Adrenal gland (tissue), 12 donors: ENCODE results near the gene FAM241B. TPM values are rescaled to one million over a fixed set of nuclear protein-coding genes. Genes with fewer than 3 reads are reported as not detected.

Source experiments
- DNase-seq, 7 donors: peaks; one replicate each; pipeline ENCODE4 v3.0.0-alpha.2; 2019 to 2020
- H3K27ac ChIP-seq, 5 donors: fragments of 200-600 bp; sonication (generic) in 4 of 5; 1 replicate in 3 of 5; 2 replicates in 2 of 5; pipeline versions ENCODE4 v1.5.1 to v1.8.0; 2016 to 2020; ENCODE audit warnings: mild to moderate bottlenecking in 1 of 5
- H3K27me3 ChIP-seq: fragments of 200-600 bp; 2 replicates; pipeline ENCODE4 v1.8.0; 2021
- H3K36me3 ChIP-seq, 2 donors: fragments of 200-600 bp; replicated peaks in 1 of 2; 1 replicate in 1 of 2; 2 replicates in 1 of 2; pipeline versions ENCODE4 v1.5.1 to v1.8.0; 2018 to 2022
- H3K4me1 ChIP-seq, 2 donors: fragments of 200-600 bp; replicated peaks in 1 of 2; 1 replicate in 1 of 2; 2 replicates in 1 of 2; pipeline versions ENCODE4 v1.5.1 to v1.8.0; 2018 to 2021
- H3K4me3 ChIP-seq, 4 donors: fragments of 200-600 bp; sonication (generic) in 3 of 4; one replicate each; pipeline ENCODE4 v1.5.1; 2016 to 2018
- H3K9me3 ChIP-seq, 3 donors: fragments of 200-600 bp; sonication (generic) in 1 of 3; replicated peaks in 1 of 3; 1 replicate in 2 of 3; 2 replicates in 1 of 3; pipeline versions ENCODE4 v1.5.1 to v1.8.0; 2016 to 2021
- POLR2A ChIP-seq, 2 donors: fragments of 450-650 bp; IDR thresholded peaks; one replicate each; pipeline ENCODE4 v1.6.1; 2017; ENCODE audit warnings: antibody characterized with exemption in 2 of 2, mild to moderate bottlenecking in 2 of 2, moderate library complexity in 1 of 2
- WGBS, 4 donors: extraction: QIAGEN DNeasy Blood & Tissue Kit in 2 of 4; methylation state at CpG; one replicate each; pipeline versions ENCODE4 v1.1.5 to v1.1.7; 2013 to 2017; 5-methylcytosine and 5-hydroxymethylcytosine counted together
- intact Hi-C, 2 donors: fragments of 100-400 bp; cut with DNase I; formaldehyde crosslinking; loops; one replicate each; pipeline versions ENCODE4 v1.14.1 to v1.15.0; 2022 to 2023
- polyA plus RNA-seq, 3 donors: library from polyadenylated mRNA; stranded (reverse); fragments of 200-250 nt in 2 of 3; fragments of 350-450 nt in 1 of 3; fragmentation: Illumina TruSeq in 1 of 3; extraction: RNeasy Lipid Tissue Mini Kit (QIAGEN cat#74804) in 1 of 3; gene quantifications; one replicate each; pipeline ENCODE4 v1.2.3, GENCODE V29; 2013 to 2014
- total RNA-seq, 9 donors: library from RNA; depleted of rRNA in 4 of 9; stranded (reverse); fragments of >200 nt in 4 of 9; fragments of 120-200 nt in 1 of 9; fragmentation: NEBNext Ultra II Directional in 1 of 9; extraction: Animal tissue kit (Norgen Biotek cat#: 25700) in 1 of 9; gene quantifications; one replicate each; pipeline versions ENCODE4 v1.1.0 to v1.2.4, GENCODE V29; 2013 to 2023
- TF ChIP-seq, protein P1 (sequence below), 6 experiments: fragments of 450-650 bp in 4 of 6; fragments of 200-600 bp in 2 of 6; sonication (generic) in 1 of 6; IDR thresholded peaks; 1 replicate in 5 of 6; 2 replicates in 1 of 6; pipeline versions ENCODE4 v1.5.1 to v1.8.0; 2016 to 2021; ENCODE audit warnings: antibody characterized with exemption in 6 of 6, mild to moderate bottlenecking in 2 of 6, moderate library complexity in 1 of 6
- donor health status: healthy with polysubstance abuse.
- donor health status: Bipolar disorder and iron deficiency.
- donor health status: DM: yes; HTN: yes; CAD: no.
- donor health status: DM: no; HTN: no; CAD: no.
- donor health status: DM: no; HTN: no; CAD: no.
- donor health status: DM: yes; HTN: yes; CAD: no.

FAM241B gene
- total and polyA plus RNA-seq, 12 donors, result 1.4 to 4.6 (median 3.0) TPM; not detected in 2

DNA sequence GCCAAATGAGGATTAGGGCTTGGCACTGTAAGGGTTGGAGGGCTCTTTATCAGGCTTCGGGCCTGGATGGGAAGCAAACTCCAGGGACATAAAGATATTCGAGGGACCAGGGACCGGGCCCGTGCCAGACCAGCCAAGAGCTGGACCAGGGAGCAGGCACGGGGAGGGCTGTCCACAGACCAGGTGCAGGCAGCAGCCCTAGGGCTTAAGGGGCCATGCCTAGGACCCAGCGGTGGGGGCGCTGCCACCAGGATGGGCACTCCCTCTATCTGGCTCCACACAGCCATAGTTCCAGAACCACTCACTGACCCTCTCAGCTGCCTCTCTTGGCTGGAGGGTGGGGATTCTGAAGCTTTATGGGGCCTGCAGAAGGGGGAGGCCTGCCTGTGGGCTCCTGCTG is 32.9 kb downstream of the FAM241B start:
- 83 to 100% (median 94%) methylated on average over 2 to 7 of the region's 7 CpGs for WGBS, 4 donors
- no peaks in the 10 kb centered on the region for H3K9me3 ChIP-seq
- no peaks in the 10 kb centered on the region for H3K4me1 ChIP-seq
- H3K36me3 ChIP-seq, result no peaks in the 10 kb centered on the region
- no peak overlapping the region for H3K27ac ChIP-seq
- H3K27me3 ChIP-seq, result no peaks in the 10 kb centered on the region
- TF ChIP-seq, protein P1, sequence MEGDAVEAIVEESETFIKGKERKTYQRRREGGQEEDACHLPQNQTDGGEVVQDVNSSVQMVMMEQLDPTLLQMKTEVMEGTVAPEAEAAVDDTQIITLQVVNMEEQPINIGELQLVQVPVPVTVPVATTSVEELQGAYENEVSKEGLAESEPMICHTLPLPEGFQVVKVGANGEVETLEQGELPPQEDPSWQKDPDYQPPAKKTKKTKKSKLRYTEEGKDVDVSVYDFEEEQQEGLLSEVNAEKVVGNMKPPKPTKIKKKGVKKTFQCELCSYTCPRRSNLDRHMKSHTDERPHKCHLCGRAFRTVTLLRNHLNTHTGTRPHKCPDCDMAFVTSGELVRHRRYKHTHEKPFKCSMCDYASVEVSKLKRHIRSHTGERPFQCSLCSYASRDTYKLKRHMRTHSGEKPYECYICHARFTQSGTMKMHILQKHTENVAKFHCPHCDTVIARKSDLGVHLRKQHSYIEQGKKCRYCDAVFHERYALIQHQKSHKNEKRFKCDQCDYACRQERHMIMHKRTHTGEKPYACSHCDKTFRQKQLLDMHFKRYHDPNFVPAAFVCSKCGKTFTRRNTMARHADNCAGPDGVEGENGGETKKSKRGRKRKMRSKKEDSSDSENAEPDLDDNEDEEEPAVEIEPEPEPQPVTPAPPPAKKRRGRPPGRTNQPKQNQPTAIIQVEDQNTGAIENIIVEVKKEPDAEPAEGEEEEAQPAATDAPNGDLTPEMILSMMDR (IDR thresholded peaks at IDR 0.05), result no peak
- TF ChIP-seq POLR2A (IDR thresholded peaks at IDR 0.05), result no peak
- no peak overlapping the region for H3K4me3 ChIP-seq
- intact Hi-C loops, result no loop called here
- no peak for DNase-seq

DNA sequence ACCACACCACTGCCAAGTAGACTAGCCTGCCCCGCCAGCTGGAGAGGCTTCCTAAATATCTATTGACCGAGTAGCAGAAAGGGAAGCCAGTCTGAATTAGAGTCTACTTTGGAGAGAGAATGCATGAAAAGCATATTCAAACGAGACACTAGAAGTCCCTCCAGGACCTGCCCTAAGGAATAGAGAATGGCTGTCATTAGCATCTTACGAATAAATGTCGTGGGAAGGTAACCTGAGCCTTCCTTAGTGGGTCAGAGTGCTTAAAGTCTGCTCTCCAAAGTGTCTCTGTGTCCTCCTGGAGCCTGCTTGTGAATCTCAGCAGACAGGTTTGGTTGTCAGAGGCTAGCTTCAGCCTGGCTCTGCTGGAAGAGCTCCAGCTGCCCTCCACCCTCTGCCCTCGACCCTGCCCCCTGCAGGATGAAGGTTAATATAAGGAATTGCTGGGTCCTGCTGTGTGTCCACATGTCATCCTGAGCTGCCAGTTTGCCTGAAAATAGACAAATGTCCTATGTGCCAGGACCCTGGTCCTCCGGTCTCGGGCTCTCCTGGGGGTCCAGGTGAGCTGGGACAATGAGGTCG is 33.4 kb downstream of the FAM241B start:
- Histone ChIP-seq H3K4me1 (no peaks in the 10 kb centered on the region), H3K27me3 (no peaks in the 10 kb centered on the region), H3K36me3 (no peaks in the 10 kb centered on the region), H3K9me3 (no peaks in the 10 kb centered on the region), H3K27ac (no peak overlapping the region), H3K4me3 (no peak overlapping the region)
- TF ChIP-seq, protein P1 (IDR thresholded peaks at IDR 0.05), result no peak
- TF ChIP-seq POLR2A (IDR thresholded peaks at IDR 0.05), result no peak
- no peak for DNase-seq
- intact Hi-C loops, result no loop called here
- 82 to 88% (median 85%) methylated on average over 6 to 9 of the region's 9 CpGs for WGBS, 4 donors

DNA sequence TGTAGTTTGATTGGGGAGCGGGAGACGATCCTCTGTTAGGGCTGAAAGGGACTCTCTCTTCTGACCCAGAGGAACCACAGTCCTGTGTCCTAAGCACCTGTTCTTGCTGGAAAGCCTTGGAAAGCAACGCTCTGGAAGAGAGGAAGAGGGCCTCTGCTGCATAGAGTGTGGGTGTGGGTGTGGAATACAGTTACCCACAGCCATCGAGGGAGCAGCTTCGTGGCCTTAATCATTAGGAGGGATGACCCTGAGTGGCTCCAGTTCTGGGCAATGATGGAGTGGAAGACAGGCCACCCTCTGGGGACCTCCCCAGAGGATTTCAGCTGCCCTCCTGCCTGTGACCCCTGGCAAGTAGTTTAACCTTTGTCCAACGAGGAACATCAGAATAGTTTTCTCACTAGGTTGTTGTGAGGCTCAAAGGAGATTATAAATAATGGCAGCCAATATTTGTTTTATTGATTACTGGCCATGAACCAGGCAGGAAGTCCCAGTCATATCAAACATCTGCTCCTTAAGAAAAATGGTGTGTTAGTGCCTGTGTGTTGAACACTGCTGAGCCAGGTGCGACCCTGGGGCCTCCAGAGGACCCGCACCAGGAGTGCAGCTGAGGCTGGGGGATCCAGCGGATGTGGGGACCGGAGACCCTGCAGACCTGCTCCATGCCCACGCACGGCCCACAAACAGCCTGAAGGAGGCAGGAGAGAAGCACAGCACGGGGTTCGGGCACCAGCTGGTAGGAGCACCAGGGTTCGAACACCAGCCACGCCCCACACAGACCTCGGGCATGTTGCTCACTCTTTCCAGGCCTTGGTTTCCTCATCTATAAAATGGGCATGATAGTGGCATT is 35.6 kb downstream of the FAM241B start:
- Histone ChIP-seq H3K27me3 (no peaks in the 10 kb centered on the region), H3K4me3 (no peak overlapping the region), H3K4me1 (no peaks in the 10 kb centered on the region), H3K9me3 (no peaks in the 10 kb centered on the region), H3K36me3 (no peaks in the 10 kb centered on the region), H3K27ac (no peak overlapping the region)
- TF ChIP-seq, protein P1 (IDR thresholded peaks at IDR 0.05), result no peak
- no peak for TF ChIP-seq POLR2A (IDR thresholded peaks at IDR 0.05)
- no peak for DNase-seq
- WGBS, 4 donors, result 72 to 89% (median 74%) methylated on average over 15 to 17 of the region's 17 CpGs
- intact Hi-C loops, result no loop called here

DNA sequence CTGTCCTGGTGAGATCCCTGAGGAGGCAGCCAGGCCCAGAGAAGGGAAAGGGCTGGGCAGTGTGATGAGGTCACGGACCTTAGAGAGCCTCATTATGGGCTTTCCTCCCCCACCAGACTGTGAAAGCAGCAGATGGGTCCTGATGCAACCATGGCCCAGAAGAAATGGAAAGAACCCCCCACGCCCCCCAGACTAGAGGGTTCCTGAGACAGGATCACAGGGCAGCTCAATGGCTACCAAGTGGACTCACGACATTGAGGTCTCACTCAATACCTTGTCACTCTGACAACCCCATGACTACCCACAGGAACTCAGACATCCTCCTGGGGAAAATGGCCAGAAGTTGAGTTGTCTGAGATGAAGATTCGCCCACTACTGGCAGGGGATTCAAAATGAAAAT is 36.7 kb downstream of the FAM241B start:
- intact Hi-C loops, result no loop called here

More for the DNA sequence above, 36.7 kb downstream of the FAM241B start:
- Histone ChIP-seq H3K27ac (no peak overlapping the region), H3K9me3 (no peaks in the 10 kb centered on the region), H3K4me1 (no peaks in the 10 kb centered on the region), H3K36me3 (no peaks in the 10 kb centered on the region), H3K4me3 (no peak overlapping the region), H3K27me3 (no peaks in the 10 kb centered on the region)
- no peak for TF ChIP-seq POLR2A (IDR thresholded peaks at IDR 0.05)
- TF ChIP-seq, protein P1 (IDR thresholded peaks at IDR 0.05), result no peak
- 66 to 86% (median 84%) methylated on average over 4 of the region's 4 CpGs for WGBS, 4 donors
- DNase-seq, result no peak
